Gastroesophageal sphincter (tissue), 4 donors: ENCODE data around the gene CETN2. TPM values are rescaled to one million over a fixed set of nuclear protein-coding genes. Genes with fewer than 3 reads are reported as not detected.

Experiments
- ATAC-seq: fragments of 150-250 bp; one replicate; pipeline ENCODE4 v1.9.1; 2016; ENCODE audit warnings: mild to moderate bottlenecking, moderate library complexity
- H3K27ac ChIP-seq, 4 donors: fragments of 200-600 bp; sonication (generic) in 3 of 4; 1 replicate in 3 of 4; 2 replicates in 1 of 4; pipeline ENCODE4 v1.5.1; 2016 to 2019
- H3K27me3 ChIP-seq: fragments of 200-600 bp; sonication (generic); one replicate; pipeline ENCODE4 v1.5.1; 2019
- H3K36me3 ChIP-seq, 2 donors: fragments of 200-600 bp; sonication (generic); one replicate each; pipeline ENCODE4 v1.5.1; 2019; ENCODE audit warnings: control low read depth in 1 of 2
- H3K4me1 ChIP-seq, 3 donors: fragments of 200-600 bp; sonication (generic); 1 replicate in 2 of 3; 2 replicates in 1 of 3; pipeline ENCODE4 v1.5.1; 2016 to 2019; ENCODE audit warnings: control low read depth in 2 of 3
- H3K4me3 ChIP-seq, 2 donors: fragments of 200-600 bp; sonication (generic); one replicate each; pipeline ENCODE4 v1.5.1; 2019; ENCODE audit warnings: mild to moderate bottlenecking in 1 of 2, moderate library complexity in 1 of 2
- H3K9me3 ChIP-seq, 3 donors: fragments of 200-600 bp; sonication (generic); one replicate each; pipeline ENCODE4 v1.5.1; 2017 to 2019; ENCODE audit warnings: control low read depth in 2 of 3
- CTCF ChIP-seq, 4 experiments: fragments of 200-600 bp in 2 of 4; fragments of 450-650 bp in 2 of 4; sonication (generic) in 1 of 4; IDR thresholded peaks; one replicate each; pipeline ENCODE4 v1.5.1; 2017 to 2019; ENCODE audit warnings: antibody characterized with exemption in 4 of 4, mild to moderate bottlenecking in 2 of 4, moderate library complexity in 2 of 4
- EP300 ChIP-seq: sonication (generic); formaldehyde crosslinking; IDR thresholded peaks from one replicate; pipeline ENCODE4 v1.6.1; 2017; ENCODE audit warnings: antibody characterized with exemption, mild to moderate bottlenecking
- POLR2A ChIP-seq, 2 donors: fragments of 450-650 bp; IDR thresholded peaks; one replicate each; pipeline ENCODE4 v1.6.1; 2017; ENCODE audit warnings: antibody characterized with exemption in 2 of 2, mild to moderate bottlenecking in 2 of 2, moderate library complexity in 1 of 2
- POLR2AphosphoS5 ChIP-seq: sonication (generic); formaldehyde crosslinking; IDR thresholded peaks from one replicate; pipeline ENCODE4 v1.6.1; 2017; ENCODE audit warnings: antibody characterized with exemption
- WGBS, 2 donors: methylation state at CpG; one replicate each; pipeline ENCODE4 v1.1.5; 2018; ENCODE audit warnings: low coverage in 1 of 2; 5-methylcytosine and 5-hydroxymethylcytosine counted together
- total RNA-seq, 4 donors: library from RNA; depleted of rRNA; stranded (reverse); fragments of >200 nt; gene quantifications; one replicate each; pipeline ENCODE4 v1.1.0, GENCODE V29; 2016

CETN2 gene
- total RNA-seq, 4 donors from 2014 or later, result 53.0 to 75.2 (median 60.3) TPM

- no peaks in the 10 kb centered on the region for H3K9me3 ChIP-seq
These were observed 31.3 kb upstream of the CETN2 start for GRCh38 chrX:152861826-152862225.

DNA sequence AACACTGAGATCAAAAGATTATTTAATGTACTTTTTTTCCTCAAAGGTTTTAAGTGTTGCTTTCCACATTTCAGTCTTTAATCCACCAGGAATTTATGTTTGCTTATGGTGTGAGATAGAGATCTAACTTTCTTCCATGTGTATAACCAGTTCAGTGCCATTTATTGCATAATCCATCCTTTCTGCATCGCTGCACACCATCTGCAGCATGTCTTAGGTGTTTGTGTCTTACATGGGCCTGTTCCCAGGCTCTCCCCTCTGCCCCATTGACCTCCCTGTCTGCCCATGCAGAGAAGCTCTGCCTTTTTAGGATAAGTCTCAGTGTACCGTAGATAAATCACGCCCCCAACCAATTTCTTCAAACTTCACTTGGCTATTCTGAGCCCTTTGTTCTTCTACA is 30.6 kb upstream of the CETN2 start:
- TF ChIP-seq POLR2AphosphoS5 (no peak), CTCF (IDR thresholded peaks at IDR 0.05) (no peak), POLR2A (IDR thresholded peaks at IDR 0.05) (no peak), EP300 (no peak)
- peaks cover 0 to 71% of the 10 kb centered on the region in 2 donors for H3K36me3 ChIP-seq
- H3K27me3 ChIP-seq, result no peaks in the 10 kb centered on the region
- H3K4me3 ChIP-seq, result no peak overlapping the region
- ATAC-seq, result no peak
- no peaks in the 10 kb centered on the region for H3K9me3 ChIP-seq
- no peak overlapping the region for H3K27ac ChIP-seq
- no peaks in the 10 kb centered on the region for H3K4me1 ChIP-seq
- WGBS, 2 donors, result 60 to 75% methylated on average over 1 to 3 of the region's 3 CpGs

More at GRCh38 chrX:152861826-152862225, 31.3 kb upstream of the CETN2 start:
- ATAC-seq, result no peak
- 43 to 73% methylated on average over 4 of the region's 6 CpGs for WGBS, 2 donors
- no peaks in the 10 kb centered on the region for H3K27me3 ChIP-seq
- no peak overlapping the region for H3K4me3 ChIP-seq
- TF ChIP-seq CTCF (IDR thresholded peaks at IDR 0.05) (no peak), POLR2A (IDR thresholded peaks at IDR 0.05) (no peak), EP300 (no peak), POLR2AphosphoS5 (no peak)
- peaks cover 0 to 78% of the 10 kb centered on the region in 2 donors for H3K36me3 ChIP-seq
- H3K27ac ChIP-seq, result no peak overlapping the region
- no peaks in the 10 kb centered on the region for H3K4me1 ChIP-seq

- H3K4me1 ChIP-seq, result no peaks in the 10 kb centered on the region
- H3K36me3 ChIP-seq, result peaks cover 0 to 45% of the 10 kb centered on the region in 2 donors
- H3K27ac ChIP-seq, result no peak overlapping the region
- H3K9me3 ChIP-seq, result no peaks in the 10 kb centered on the region
- no peak for TF ChIP-seq CTCF (IDR thresholded peaks at IDR 0.05)
- TF ChIP-seq POLR2A (IDR thresholded peaks at IDR 0.05), result no peak
- H3K27me3 ChIP-seq, result no peaks in the 10 kb centered on the region
- WGBS, 2 donors, result 94 to 100% methylated on average over 1 to 3 of the region's 7 CpGs
- ATAC-seq, result no peak
- H3K4me3 ChIP-seq, result no peak overlapping the region
These were observed 23.4 kb upstream of the CETN2 start for GRCh38 chrX:152853986-152854385.

GRCh38 chrX:152850465-152850864 is 19.9 kb upstream of the CETN2 start:
- H3K9me3 ChIP-seq, result no peaks in the 10 kb centered on the region
- H3K4me3 ChIP-seq, result no peak overlapping the region
- TF ChIP-seq POLR2AphosphoS5 (no peak), POLR2A (IDR thresholded peaks at IDR 0.05) (no peak), EP300 (no peak), CTCF (IDR thresholded peaks at IDR 0.05) (no peak)
- ATAC-seq, result no peak
- H3K27me3 ChIP-seq, result no peaks in the 10 kb centered on the region
- no peaks in the 10 kb centered on the region for H3K4me1 ChIP-seq
- no peak overlapping the region for H3K27ac ChIP-seq
- H3K36me3 ChIP-seq, result peaks cover 0 to 59% of the 10 kb centered on the region in 2 donors
- WGBS, 2 donors, result 73% methylated on average over 2 of the region's 2 CpGs; no CpG with 5 or more reads in 1 of the 2 donors

- ATAC-seq, result no peak
- Histone ChIP-seq H3K27me3 (no peaks in the 10 kb centered on the region), H3K4me3 (no peak overlapping the region), H3K36me3 (peaks cover 0 to 47% of the 10 kb centered on the region in 2 donors), H3K9me3 (no peaks in the 10 kb centered on the region), H3K27ac (no peak overlapping the region), H3K4me1 (no peaks in the 10 kb centered on the region)
- TF ChIP-seq CTCF (IDR thresholded peaks at IDR 0.05) (no peak), POLR2AphosphoS5 (no peak), EP300 (no peak), POLR2A (IDR thresholded peaks at IDR 0.05) (no peak)
- 69 to 96% methylated on average over 4 to 5 of the region's 6 CpGs for WGBS, 2 donors
These were observed 16.7 kb upstream of the CETN2 start for GRCh38 chrX:152847281-152847680.
